Panc1 (cell line): ENCODE results near the gene SHBG.

Experiments used
- CTCF ChIP-seq: fragments of 450-650 bp; IDR thresholded peaks from 2 replicates; pipeline ENCODE4 v1.5.1; 2017; ENCODE audit warnings: mild to moderate bottlenecking
- REST ChIP-seq, 2 experiments: IDR thresholded peaks; 2 replicates each; pipeline ENCODE4 v1.6.1; 2011 to 2012; ENCODE audit warnings: low read depth in 2 of 2, control low read depth in 1 of 2, low read length in 1 of 2, mild to moderate bottlenecking in 1 of 2, moderate library complexity in 1 of 2; ENCODE audit not compliant: insufficient read depth in 1 of 2

- no peak for TF ChIP-seq CTCF
- TF ChIP-seq REST (IDR thresholded peaks at IDR 0.05; ENCODE audit: insufficient read depth in 1 of 2, low read depth in 2 of 2, low read length in 1 of 2), result no peak
These were observed 3.2 kb downstream of the SHBG start for GRCh38 chr17:7633093-7633492.
